ENCODE measurements around the gene CUTC. TPM values are rescaled to one million over a fixed set of nuclear protein-coding genes. Genes with fewer than 3 reads are reported as not detected.

The CUTC gene
- total and polyA plus RNA-seq, 2 experiments from 2014 or later = 21.6 to 29.4 TPM

DNA sequence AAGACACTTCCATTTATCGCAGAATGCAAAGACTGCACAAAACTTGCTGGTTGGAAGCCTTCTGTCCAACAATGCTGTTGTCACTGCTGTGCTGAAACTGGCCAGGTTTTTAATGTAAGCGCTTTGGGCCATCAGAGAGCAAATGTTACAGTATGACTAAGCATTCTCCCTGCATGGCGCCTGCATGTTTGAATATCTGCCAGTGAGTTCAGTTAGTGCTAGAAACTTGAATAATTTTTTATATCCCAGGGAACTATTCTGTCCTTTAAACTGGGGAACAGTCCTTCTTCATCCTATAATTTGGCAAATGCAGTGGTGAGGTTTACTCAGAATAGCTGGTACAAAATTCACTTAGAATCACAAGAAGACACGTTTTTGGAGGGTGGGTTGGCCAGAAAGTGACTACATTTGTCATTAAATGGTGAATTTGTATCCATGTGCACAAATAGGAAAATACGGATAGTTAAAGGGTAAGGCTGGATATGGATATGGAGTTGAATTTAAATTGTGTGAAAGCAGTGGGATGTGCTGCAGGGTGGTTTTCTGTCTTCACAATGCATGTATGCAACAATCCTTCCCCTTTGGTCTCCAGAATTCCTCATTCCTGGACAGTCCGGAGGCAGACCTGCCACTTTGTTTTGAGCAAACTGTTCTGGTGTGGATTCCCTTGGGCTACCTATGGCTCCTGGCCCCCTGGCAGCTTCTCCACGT, 52.1 kb downstream of the CUTC start:
- 75% methylated on average over 7 of the region's 7 CpGs for WGBS (ENCODE audit: low lambda C conversion rate, missing lambda C conversion rate)
- Histone ChIP-seq H3K9me2 (replicated peaks; ENCODE audit: insufficient read depth) (no peaks in the 10 kb centered on the region), H2AFZ (no peak overlapping the region), H3K27me3 (no peaks in the 10 kb centered on the region), H4K20me1 (ENCODE audit: insufficient read depth, poor library complexity, severe bottlenecking) (no peaks in the 10 kb centered on the region), H3K4me2 (peak overlapping the region; percentile 59), H3K9me3 (ENCODE audit: low read depth) (no peaks in the 10 kb centered on the region), H3K27ac (peak overlapping the region; percentile 98), H3K36me3 (replicated peaks; ENCODE audit: insufficient read depth, low read depth) (no peaks in the 10 kb centered on the region), H3K79me2 (peaks cover 28% of the 10 kb centered on the region), H3K4me3 (peak overlapping the region; percentile 18), H3K4me1 (ENCODE audit: insufficient read depth) (peaks cover 27% of the 10 kb centered on the region)
- peak; percentile 33 for DNase-seq (ENCODE audit: low spot score)
- TF ChIP-seq EZH2 (IDR thresholded peaks at IDR 0.05; ENCODE audit: borderline replicate concordance) = no peak
- TF ChIP-seq EZH2phosphoT487 (IDR thresholded peaks at IDR 0.05; ENCODE audit: low read depth, severe bottlenecking, unreplicated experiment) = no peak
- TF ChIP-seq, protein P1, sequence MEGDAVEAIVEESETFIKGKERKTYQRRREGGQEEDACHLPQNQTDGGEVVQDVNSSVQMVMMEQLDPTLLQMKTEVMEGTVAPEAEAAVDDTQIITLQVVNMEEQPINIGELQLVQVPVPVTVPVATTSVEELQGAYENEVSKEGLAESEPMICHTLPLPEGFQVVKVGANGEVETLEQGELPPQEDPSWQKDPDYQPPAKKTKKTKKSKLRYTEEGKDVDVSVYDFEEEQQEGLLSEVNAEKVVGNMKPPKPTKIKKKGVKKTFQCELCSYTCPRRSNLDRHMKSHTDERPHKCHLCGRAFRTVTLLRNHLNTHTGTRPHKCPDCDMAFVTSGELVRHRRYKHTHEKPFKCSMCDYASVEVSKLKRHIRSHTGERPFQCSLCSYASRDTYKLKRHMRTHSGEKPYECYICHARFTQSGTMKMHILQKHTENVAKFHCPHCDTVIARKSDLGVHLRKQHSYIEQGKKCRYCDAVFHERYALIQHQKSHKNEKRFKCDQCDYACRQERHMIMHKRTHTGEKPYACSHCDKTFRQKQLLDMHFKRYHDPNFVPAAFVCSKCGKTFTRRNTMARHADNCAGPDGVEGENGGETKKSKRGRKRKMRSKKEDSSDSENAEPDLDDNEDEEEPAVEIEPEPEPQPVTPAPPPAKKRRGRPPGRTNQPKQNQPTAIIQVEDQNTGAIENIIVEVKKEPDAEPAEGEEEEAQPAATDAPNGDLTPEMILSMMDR (IDR thresholded peaks at IDR 0.05; ENCODE audit: poor library complexity) = no peak

DNA sequence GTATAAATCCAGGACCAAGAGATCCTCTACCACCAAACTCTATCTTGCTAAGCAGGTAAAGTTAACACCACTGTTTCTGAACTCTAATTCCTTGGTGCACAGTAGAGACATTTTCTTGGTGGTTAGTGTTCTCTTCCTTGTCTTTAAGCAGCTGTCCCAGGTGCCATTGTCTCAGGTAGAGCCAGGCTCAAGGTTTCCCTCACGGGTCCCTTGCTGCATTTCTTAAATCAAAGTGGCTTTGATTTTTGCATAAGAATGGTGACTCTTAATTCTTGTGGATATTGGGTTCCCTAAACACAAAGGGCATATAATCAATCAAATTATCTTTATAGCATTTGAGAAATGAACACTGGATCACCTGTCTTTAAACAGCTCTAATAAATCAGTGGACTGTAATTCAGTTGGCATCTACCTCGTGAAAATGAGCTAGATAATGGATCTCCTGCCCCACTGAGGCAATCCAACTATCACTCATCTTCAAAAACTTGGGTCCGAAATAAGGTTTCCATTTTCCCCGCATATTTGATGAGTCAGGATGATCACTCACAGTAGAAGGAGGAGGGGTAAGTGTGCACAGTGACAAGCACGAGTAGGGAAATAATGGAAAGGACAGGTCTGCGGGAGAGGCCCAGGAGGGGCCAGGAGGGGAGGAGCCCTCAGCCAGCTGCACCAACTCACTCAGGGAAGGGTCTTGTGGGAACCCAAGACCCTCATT, 52.9 kb downstream of the CUTC start:
- WGBS (ENCODE audit: low lambda C conversion rate, missing lambda C conversion rate) = 81% methylated on average over 6 of the region's 6 CpGs
- H3K4me3 ChIP-seq = no peak overlapping the region
- H3K9me3 ChIP-seq (ENCODE audit: low read depth) = no peaks in the 10 kb centered on the region
- peaks cover 28% of the 10 kb centered on the region for H3K79me2 ChIP-seq
- TF ChIP-seq EZH2 (IDR thresholded peaks at IDR 0.05; ENCODE audit: borderline replicate concordance) (no peak), EZH2phosphoT487 (IDR thresholded peaks at IDR 0.05; ENCODE audit: low read depth, severe bottlenecking, unreplicated experiment) (no peak)
- TF ChIP-seq, protein P1 (IDR thresholded peaks at IDR 0.05; ENCODE audit: poor library complexity) = no peak
- no peaks in the 10 kb centered on the region for H3K9me2 ChIP-seq (replicated peaks; ENCODE audit: insufficient read depth)
- H3K36me3 ChIP-seq (replicated peaks; ENCODE audit: insufficient read depth, low read depth) = no peaks in the 10 kb centered on the region
- peak overlapping the region; percentile 59 for H3K4me2 ChIP-seq
- no peaks in the 10 kb centered on the region for H3K27me3 ChIP-seq
- peaks cover 23% of the 10 kb centered on the region for H3K4me1 ChIP-seq (ENCODE audit: insufficient read depth)
- no peak overlapping the region for H2AFZ ChIP-seq
- DNase-seq (ENCODE audit: low spot score) = no peak
- no peaks in the 10 kb centered on the region for H4K20me1 ChIP-seq (ENCODE audit: insufficient read depth, poor library complexity, severe bottlenecking)
- peak overlapping the region; percentile 98 for H3K27ac ChIP-seq

DNA sequence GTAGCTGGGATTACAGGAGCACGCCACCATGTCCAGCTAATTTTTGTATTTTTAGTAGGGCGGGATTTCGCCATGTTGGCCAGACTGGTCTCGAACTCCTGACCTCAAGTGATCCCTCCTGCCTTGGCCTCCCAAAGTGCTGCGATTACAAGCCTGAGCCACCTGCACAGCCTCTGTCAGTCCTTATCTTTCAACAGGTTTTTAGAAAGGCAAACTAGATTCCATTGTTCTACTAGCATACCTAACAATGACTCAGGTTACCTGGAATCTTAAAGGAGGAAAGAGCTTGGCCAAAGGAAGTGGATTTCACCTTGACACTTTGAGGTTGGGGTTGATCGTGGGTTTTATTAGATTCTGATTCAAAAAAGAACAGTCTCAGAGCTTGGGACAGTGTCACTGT, 53.6 kb downstream of the CUTC start:
- H3K9me2 ChIP-seq (replicated peaks; ENCODE audit: insufficient read depth) = no peaks in the 10 kb centered on the region
- peak overlapping the region; percentile 59 for H3K4me2 ChIP-seq
- DNase-seq (ENCODE audit: low spot score) = no peak
- no peaks in the 10 kb centered on the region for H4K20me1 ChIP-seq (ENCODE audit: insufficient read depth, poor library complexity, severe bottlenecking)
- no peak overlapping the region for H2AFZ ChIP-seq
- no peak overlapping the region for H3K27ac ChIP-seq
- H3K27me3 ChIP-seq = no peaks in the 10 kb centered on the region
- H3K4me1 ChIP-seq (ENCODE audit: insufficient read depth) = peaks cover 16% of the 10 kb centered on the region
- TF ChIP-seq EZH2phosphoT487 (IDR thresholded peaks at IDR 0.05; ENCODE audit: low read depth, severe bottlenecking, unreplicated experiment) = no peak
- TF ChIP-seq EZH2 (IDR thresholded peaks at IDR 0.05; ENCODE audit: borderline replicate concordance) = no peak
- TF ChIP-seq, protein P1 (IDR thresholded peaks at IDR 0.05; ENCODE audit: poor library complexity) = no peak
- 88% methylated on average over 6 of the region's 6 CpGs for WGBS (ENCODE audit: low lambda C conversion rate, missing lambda C conversion rate)
- H3K4me3 ChIP-seq = no peak overlapping the region
- H3K36me3 ChIP-seq (replicated peaks; ENCODE audit: insufficient read depth, low read depth) = no peaks in the 10 kb centered on the region
- no peaks in the 10 kb centered on the region for H3K9me3 ChIP-seq (ENCODE audit: low read depth)
- H3K79me2 ChIP-seq = peaks cover 28% of the 10 kb centered on the region
